ENCODE results near the gene GPR27.
A peak's percentile ranks its signal among the peaks of the same experiment; 100 is the strongest.

Gene GPR27

GRCh38 chr3:71754610-71755253 lies 1.1 kb downstream of the GPR27 start:
- peak overlapping the region; percentile 74 for H3K9ac ChIP-seq (ENCODE audit: low read depth, low read length)
- H3K4me1 ChIP-seq (ENCODE audit: insufficient read depth, low read length) = no peaks in the 10 kb centered on the region
- H3K36me3 ChIP-seq (ENCODE audit: insufficient read depth, low read length) = no peaks in the 10 kb centered on the region
- H3K9me3 ChIP-seq (ENCODE audit: control insufficient read depth, insufficient read depth, low read length) = no peaks in the 10 kb centered on the region

- Histone ChIP-seq H3K9me3 (ENCODE audit: control insufficient read depth, insufficient read depth, low read length) (no peaks in the 10 kb centered on the region), H3K36me3 (ENCODE audit: insufficient read depth, low read length) (no peaks in the 10 kb centered on the region), H3K9ac (ENCODE audit: low read depth, low read length) (no peak overlapping the region), H3K4me1 (ENCODE audit: insufficient read depth, low read length) (no peaks in the 10 kb centered on the region)
These were observed 4.4 kb downstream of the GPR27 start for GRCh38 chr3:71758091-71758490.

- Histone ChIP-seq H3K9ac (ENCODE audit: low read depth, low read length) (no peak overlapping the region), H3K9me3 (ENCODE audit: control insufficient read depth, insufficient read depth, low read length) (no peaks in the 10 kb centered on the region), H3K4me1 (ENCODE audit: insufficient read depth, low read length) (no peaks in the 10 kb centered on the region), H3K36me3 (ENCODE audit: insufficient read depth, low read length) (no peaks in the 10 kb centered on the region)
These were observed 5.7 kb downstream of the GPR27 start for GRCh38 chr3:71759401-71759800.

GRCh38 chr3:71760140-71760539 lies 6.5 kb downstream of the GPR27 start:
- Histone ChIP-seq H3K9ac (ENCODE audit: low read depth, low read length) (no peak overlapping the region), H3K9me3 (ENCODE audit: control insufficient read depth, insufficient read depth, low read length) (no peaks in the 10 kb centered on the region), H3K36me3 (ENCODE audit: insufficient read depth, low read length) (no peaks in the 10 kb centered on the region), H3K4me1 (ENCODE audit: insufficient read depth, low read length) (no peaks in the 10 kb centered on the region)

- H3K4me1 ChIP-seq (ENCODE audit: insufficient read depth, low read length) = peaks cover under 1% of the 10 kb centered on the region; the same call in 1 of the 2 replicates
- H3K36me3 ChIP-seq (ENCODE audit: insufficient read depth, low read length) = no peaks in the 10 kb centered on the region
- H3K9ac ChIP-seq (ENCODE audit: low read depth, low read length) = no peak overlapping the region
- no peaks in the 10 kb centered on the region for H3K9me3 ChIP-seq (ENCODE audit: control insufficient read depth, insufficient read depth, low read length)
These were observed 9.8 kb downstream of the GPR27 start for GRCh38 chr3:71763426-71763825.

- H3K4me1 ChIP-seq (ENCODE audit: insufficient read depth, low read length) = peaks cover 21% of the 10 kb centered on the region
- no peaks in the 10 kb centered on the region for H3K36me3 ChIP-seq (ENCODE audit: insufficient read depth, low read length)
- H3K9me3 ChIP-seq (ENCODE audit: control insufficient read depth, insufficient read depth, low read length) = no peaks in the 10 kb centered on the region
- H3K9ac ChIP-seq (ENCODE audit: low read depth, low read length) = no peak overlapping the region
These were observed 17.5 kb downstream of the GPR27 start for GRCh38 chr3:71771126-71771525.

GRCh38 chr3:71771884-71772283 lies 18.2 kb downstream of the GPR27 start:
- Histone ChIP-seq H3K4me1 (ENCODE audit: insufficient read depth, low read length) (peaks cover 21% of the 10 kb centered on the region), H3K9me3 (ENCODE audit: control insufficient read depth, insufficient read depth, low read length) (no peaks in the 10 kb centered on the region), H3K9ac (ENCODE audit: low read depth, low read length) (no peak overlapping the region), H3K36me3 (ENCODE audit: insufficient read depth, low read length) (no peaks in the 10 kb centered on the region)

GRCh38 chr3:71776538-71776937 lies 22.9 kb downstream of the GPR27 start:
- Histone ChIP-seq H3K4me1 (ENCODE audit: insufficient read depth, low read length) (peaks cover 29% of the 10 kb centered on the region), H3K9me3 (ENCODE audit: control insufficient read depth, insufficient read depth, low read length) (no peaks in the 10 kb centered on the region), H3K36me3 (ENCODE audit: insufficient read depth, low read length) (no peaks in the 10 kb centered on the region), H3K9ac (ENCODE audit: low read depth, low read length) (no peak overlapping the region)

- no peaks in the 10 kb centered on the region for H3K9me3 ChIP-seq (ENCODE audit: control insufficient read depth, insufficient read depth, low read length)
- H3K36me3 ChIP-seq (ENCODE audit: insufficient read depth, low read length) = no peaks in the 10 kb centered on the region
- no peak overlapping the region for H3K9ac ChIP-seq (ENCODE audit: low read depth, low read length)
- peaks cover 23% of the 10 kb centered on the region for H3K4me1 ChIP-seq (ENCODE audit: insufficient read depth, low read length)
These were observed 24.7 kb downstream of the GPR27 start for GRCh38 chr3:71778353-71778752.

GRCh38 chr3:71779674-71780377 lies 26.2 kb downstream of the GPR27 start:
- Histone ChIP-seq H3K4me1 (ENCODE audit: insufficient read depth, low read length) (peaks cover 18% of the 10 kb centered on the region), H3K36me3 (ENCODE audit: insufficient read depth, low read length) (no peaks in the 10 kb centered on the region), H3K9ac (ENCODE audit: low read depth, low read length) (no peak overlapping the region), H3K9me3 (ENCODE audit: control insufficient read depth, insufficient read depth, low read length) (no peaks in the 10 kb centered on the region)

- H3K9me3 ChIP-seq (ENCODE audit: control insufficient read depth, insufficient read depth, low read length) = no peaks in the 10 kb centered on the region
- H3K36me3 ChIP-seq (ENCODE audit: insufficient read depth, low read length) = no peaks in the 10 kb centered on the region
- no peak overlapping the region for H3K9ac ChIP-seq (ENCODE audit: low read depth, low read length)
- peaks cover 18% of the 10 kb centered on the region for H3K4me1 ChIP-seq (ENCODE audit: insufficient read depth, low read length)
These were observed 26.8 kb downstream of the GPR27 start for GRCh38 chr3:71780430-71780829.

- no peaks in the 10 kb centered on the region for H3K9me3 ChIP-seq (ENCODE audit: control insufficient read depth, insufficient read depth, low read length)
- no peak overlapping the region for H3K9ac ChIP-seq (ENCODE audit: low read depth, low read length)
- H3K36me3 ChIP-seq (ENCODE audit: insufficient read depth, low read length) = no peaks in the 10 kb centered on the region
- peaks cover 21% of the 10 kb centered on the region for H3K4me1 ChIP-seq (ENCODE audit: insufficient read depth, low read length)
These were observed 29.5 kb downstream of the GPR27 start for GRCh38 chr3:71783152-71783551.

GRCh38 chr3:71784201-71784913 lies 30.7 kb downstream of the GPR27 start:
- no peaks in the 10 kb centered on the region for H3K9me3 ChIP-seq (ENCODE audit: control insufficient read depth, insufficient read depth, low read length)
- no peaks in the 10 kb centered on the region for H3K36me3 ChIP-seq (ENCODE audit: insufficient read depth, low read length)
- H3K4me1 ChIP-seq (ENCODE audit: insufficient read depth, low read length) = peaks cover 17% of the 10 kb centered on the region
- peak overlapping the region; percentile 52; the same call in 1 of the 2 replicates for H3K9ac ChIP-seq (ENCODE audit: low read depth, low read length)

- Histone ChIP-seq H3K9ac (ENCODE audit: low read depth, low read length) (peak within 1 kb of the TSS; percentile 52; the same call in 1 of the 2 replicates), H3K36me3 (ENCODE audit: insufficient read depth, low read length) (no peaks in the 10 kb centered on the region), H3K4me1 (ENCODE audit: insufficient read depth, low read length) (peaks cover 11% of the 10 kb centered on the region), H3K9me3 (ENCODE audit: control insufficient read depth, insufficient read depth, low read length) (no peaks in the 10 kb centered on the region)
These were observed 31.4 kb downstream of the GPR27 start, which contains the start of gene PROK2 for GRCh38 chr3:71784914-71785531. TSS of gene PROK2 (minus strand) at chr3:71785148. CDS start at chr3:71785052, 96 bp downstream.
